GM12878 (cell line): ENCODE measurements around the gene ACADVL. TPM values are rescaled to one million over a fixed set of nuclear protein-coding genes. Genes with fewer than 3 reads are reported as not detected.

Source experiments
- ATF2 ChIP-seq: IDR thresholded peaks from 2 replicates; pipeline ENCODE4 v1.6.1; 2012; ENCODE audit warnings: low read length, inconsistent platforms
- ATF7 ChIP-seq: fragments of 450-650 bp; IDR thresholded peaks from 2 replicates; pipeline ENCODE4 v1.6.1; 2016; ENCODE audit warnings: low read depth, mild to moderate bottlenecking
- BRCA1 ChIP-seq: IDR thresholded peaks from 2 replicates; pipeline ENCODE4 v1.6.1; 2011; ENCODE audit warnings: low read depth, low read length, improper control_type of control experiment
- ESRRA ChIP-seq: IDR thresholded peaks from 2 replicates; pipeline ENCODE4 v1.6.1; 2012; ENCODE audit warnings: mild to moderate bottlenecking, low read length, improper control_type of control experiment
- IKZF1 ChIP-seq: fragments of 450-650 bp; conservative IDR thresholded peaks from 2 replicates; pipeline ENCODE4 v1.6.1; 2017; ENCODE audit warnings: antibody characterized with exemption, mild to moderate bottlenecking
- NFYA ChIP-seq: IDR thresholded peaks from 2 replicates; pipeline ENCODE4 v1.6.1; 2011; ENCODE audit warnings: low read depth, mild to moderate bottlenecking, low read length, improper control_type of control experiment, borderline replicate concordance
- NR2C1 ChIP-seq: fragments of 450-650 bp; IDR thresholded peaks from 2 replicates; pipeline ENCODE4 v1.6.1; 2017; ENCODE audit warnings: antibody characterized with exemption, mild to moderate bottlenecking, moderate library complexity
- NR2C2 ChIP-seq: IDR thresholded peaks from 2 replicates; pipeline ENCODE4 v1.6.1; 2011; ENCODE audit warnings: borderline replicate concordance, low read depth; ENCODE audit not compliant: control insufficient read depth, insufficient read length
- RAD51 ChIP-seq: fragments of 450-650 bp; IDR thresholded peaks from 2 replicates; pipeline ENCODE4 v1.6.1; 2016; ENCODE audit warnings: moderate library complexity, mild to moderate bottlenecking, inconsistent platforms
- RBBP5 ChIP-seq: fragments of 200-600 bp; sonication (generic); conservative IDR thresholded peaks from 2 replicates; pipeline ENCODE4 v1.6.1; 2016
- RCOR1 ChIP-seq: conservative IDR thresholded peaks from 2 replicates; pipeline ENCODE4 v1.6.1; 2012; ENCODE audit warnings: low read depth, low read length, improper control_type of control experiment
- RELA ChIP-seq: fragments of 450-650 bp; IDR thresholded peaks from 2 replicates; pipeline ENCODE4 v1.8.0; 2014; ENCODE audit warnings: borderline replicate concordance; ENCODE audit not compliant: partially characterized antibody
- RUNX3 ChIP-seq: IDR thresholded peaks from 2 replicates; pipeline ENCODE4 v1.6.1; 2012; ENCODE audit warnings: low read length, inconsistent platforms
- STAT1 ChIP-seq: fragments of 450-650 bp; conservative IDR thresholded peaks from 2 replicates; pipeline ENCODE4 v1.6.1; 2014; ENCODE audit warnings: antibody characterized with exemption, mild to moderate bottlenecking
- TBL1XR1 ChIP-seq: IDR thresholded peaks from 2 replicates; pipeline ENCODE4 v1.6.1; 2012; ENCODE audit warnings: low read depth, low read length, improper control_type of control experiment
- TCF3 ChIP-seq: IDR thresholded peaks from 2 replicates; pipeline ENCODE4 v1.6.1; 2012; ENCODE audit warnings: low read depth, mild to moderate bottlenecking, low read length, borderline replicate concordance; ENCODE audit not compliant: insufficient read depth
- ZBTB4 ChIP-seq: fragments of 450-650 bp; formaldehyde crosslinking; IDR thresholded peaks from 2 replicates; pipeline ENCODE4 v1.4.0; 2022; ENCODE audit warnings: mild to moderate bottlenecking, moderate library complexity
- ZBTB40 ChIP-seq: fragments of 450-650 bp; IDR thresholded peaks from 2 replicates; pipeline ENCODE4 v1.6.1; 2016; ENCODE audit warnings: mild to moderate bottlenecking, moderate library complexity, borderline replicate concordance
- ZNF24 ChIP-seq: fragments of 450-650 bp; IDR thresholded peaks from 2 replicates; pipeline ENCODE4 v1.6.1; 2017; ENCODE audit warnings: antibody characterized with exemption, mild to moderate bottlenecking
- ZNF622 ChIP-seq: fragments of 450-650 bp; IDR thresholded peaks from 2 replicates; pipeline ENCODE4 v1.6.1; 2017; ENCODE audit warnings: mild to moderate bottlenecking, inconsistent platforms
- polyA plus RNA-seq, 11 experiments: library from polyadenylated mRNA; depleted of rRNA in 4 of 11; unstranded in 6 of 11; stranded (reverse) in 5 of 11; fragments of >200 nt; fragmentation: Nextera tagmentation in 4 of 11; fragmentation: Illumina TruSeq in 1 of 11; extraction: Ambion mirVana in 4 of 11; extraction: Trizol in 1 of 11; gene quantifications; 1 replicate in 1 of 11; 2 replicates in 10 of 11; pipeline versions ENCODE4 v1.2.1 to v1.2.3, GENCODE V29; 2011 to 2016; ENCODE audit warnings: inconsistent platforms in 2 of 11, missing spikeins in 2 of 11, low read depth in 1 of 11
- total RNA-seq, 4 experiments: library from RNA; depleted of rRNA in 3 of 4; stranded (reverse); fragments of >200 nt in 3 of 4; fragmentation: Illumina TruSeq in 1 of 4; extraction: Trizol in 1 of 4; gene quantifications; 2 replicates each; pipeline versions ENCODE4 v1.2.1 to v1.2.3, GENCODE V29; 2013 to 2021
- TF ChIP-seq, protein P1 (sequence below): fragments of 450-650 bp; IDR thresholded peaks from 2 replicates; pipeline ENCODE4 v1.6.1; 2014; ENCODE audit warnings: mild to moderate bottlenecking

ACADVL gene
- total and polyA plus RNA-seq, 10 of the 15 experiments (the other 5 are each of a cell fraction or from before 2014, with no cell fraction given), result 25.4 to 232 (median 180) TPM

- TF ChIP-seq NR2C2 (no peak), ESRRA (no peak), ZNF622 (no peak), STAT1 (no peak), BRCA1 (no peak), ZBTB40 (no peak), NFYA (no peak), RELA (peak; percentile 99), ATF2 (no peak), RUNX3 (0 out of 2 replicates have a peak, but pooled peaks have one; percentile 32), IKZF1 (peak; percentile 89), TBL1XR1 (peak; percentile 92), RCOR1 (0 out of 2 replicates have a peak, but pooled peaks have one; percentile 46), TCF3 (no peak), RBBP5 (no peak), ATF7 (peak; percentile 44; the same call in 1 of the 2 replicates), ZNF24 (0 out of 2 replicates have a peak, but pooled peaks have one; percentile 17), ZBTB4 (CRISPR knock-in tag) (peak; percentile 99), NR2C1 (peak; percentile 67), RAD51 (peak; percentile 100)
- TF ChIP-seq, protein P1, sequence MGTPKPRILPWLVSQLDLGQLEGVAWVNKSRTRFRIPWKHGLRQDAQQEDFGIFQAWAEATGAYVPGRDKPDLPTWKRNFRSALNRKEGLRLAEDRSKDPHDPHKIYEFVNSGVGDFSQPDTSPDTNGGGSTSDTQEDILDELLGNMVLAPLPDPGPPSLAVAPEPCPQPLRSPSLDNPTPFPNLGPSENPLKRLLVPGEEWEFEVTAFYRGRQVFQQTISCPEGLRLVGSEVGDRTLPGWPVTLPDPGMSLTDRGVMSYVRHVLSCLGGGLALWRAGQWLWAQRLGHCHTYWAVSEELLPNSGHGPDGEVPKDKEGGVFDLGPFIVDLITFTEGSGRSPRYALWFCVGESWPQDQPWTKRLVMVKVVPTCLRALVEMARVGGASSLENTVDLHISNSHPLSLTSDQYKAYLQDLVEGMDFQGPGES, result peak; percentile 87; the same call in 1 of the 2 replicates
Measured at GRCh38 chr17:7234083-7234951, 14.6 kb downstream of the ACADVL start, which contains the start of gene DVL2 (continued).
